GM12878 (cell line): ENCODE measurements around the gene SACM1L. TPM values are rescaled to one million over a fixed set of nuclear protein-coding genes. Genes with fewer than 3 reads are reported as not detected.
"Not testable (repeated sequence)": the region's sequence is repeated elsewhere in the genome, so short reads cannot be mapped to it uniquely, and the experiment has no call there.

ENCODE experiments used
- ATAC-seq: fragments of 200-7000 bp; cut with Tn5 transposase; 3 replicates; pipeline ENCODE4 v1.9.1; 2020; ENCODE audit warnings: mild to moderate bottlenecking, moderate library complexity
- BruUV-seq: library from RNA; stranded (reverse); fragments of 400-500 nt; replicated peaks from 2 replicates; lab custom pipeline; 2021; lab: Mats Ljungman, UMichigan
- CTCF ChIA-PET: fragments of 300-600 bp; sonication (Branson Sonifier 250); formaldehyde crosslinking; extraction: SDS; loops from one replicate; lab custom pipeline; 2021; ENCODE audit warnings: inconsistent platforms; lab: Yijun Ruan, JAX
- POLR2A ChIA-PET: fragments of 350-600 bp; formaldehyde crosslinking; extraction: SDS; loops from one replicate; lab custom pipeline; 2021; ENCODE audit warnings: inconsistent platforms; lab: Charles Lee
- RAD21 ChIA-PET: fragments of 300-600 bp; sonication (Branson Sonifier 250); formaldehyde crosslinking; loops from one replicate; lab custom pipeline; 2023; ENCODE audit warnings: antibody characterized with exemption; ENCODE audit not compliant: unreplicated experiment; lab: Charles Lee
- SMC1A ChIA-PET: fragments of 300-600 bp; sonication (Branson Sonifier 250); formaldehyde crosslinking; loops from one replicate; lab custom pipeline; 2023; ENCODE audit not compliant: unreplicated experiment, uncharacterized antibody; lab: Charles Lee
- DNase-seq: peaks from one replicate; pipeline ENCODE4 v3.0.0-alpha.2; 2011; ENCODE audit warnings: low read depth, low spot score
- FAIRE-seq: peaks from 3 replicates; lab custom pipeline; 2011; peaks lifted over from hg19 to GRCh38; lab: Jason Lieb, UNC
- H2AFZ ChIP-seq: 2 replicates; pipeline ENCODE4 v1.6.0; 2011; ENCODE audit warnings: low read depth, low read length, control low read depth; ENCODE audit not compliant: control insufficient read depth
- H3K27ac ChIP-seq: 2 replicates; pipeline ENCODE4 v1.5.1; 2011; ENCODE audit warnings: control low read depth; ENCODE audit not compliant: control insufficient read depth, insufficient read depth
- H3K27me3 ChIP-seq, 2 experiments: replicated peaks in 1 of 2; 2 replicates each; pipeline versions ENCODE4 v1.6.0 to v1.6.1; 2011; ENCODE audit warnings: low read length in 1 of 2; ENCODE audit not compliant: control insufficient read depth in 2 of 2, insufficient read depth in 2 of 2
- H3K36me3 ChIP-seq, 2 experiments: 2 replicates each; pipeline ENCODE4 v1.5.1; 2011; ENCODE audit warnings: low read length in 1 of 2; ENCODE audit not compliant: control insufficient read depth in 2 of 2, insufficient read depth in 2 of 2
- H3K4me1 ChIP-seq: 2 replicates; pipeline ENCODE4 v1.6.1; 2011; ENCODE audit warnings: mild to moderate bottlenecking, low read length, moderate library complexity, mixed read lengths; ENCODE audit not compliant: control insufficient read depth, insufficient read depth
- H3K4me2 ChIP-seq: 2 replicates; pipeline ENCODE4 v1.6.0; 2011; ENCODE audit warnings: control low read depth; ENCODE audit not compliant: control insufficient read depth, insufficient read depth
- H3K4me3 ChIP-seq: fragments of 200-600 bp; sonication (generic); 2 replicates; pipeline ENCODE4 v1.5.1; 2016
- H3K79me2 ChIP-seq: 2 replicates; pipeline ENCODE4 v1.6.0; 2011; ENCODE audit warnings: low read length; ENCODE audit not compliant: control insufficient read depth, insufficient read depth
- H3K9ac ChIP-seq: 2 replicates; pipeline ENCODE4 v1.8.0; 2011; ENCODE audit warnings: low read length, control low read depth, mixed read lengths; ENCODE audit not compliant: control insufficient read depth, insufficient read depth
- H3K9me3 ChIP-seq: replicated peaks from 3 replicates; pipeline ENCODE4 v1.5.1; 2011; ENCODE audit warnings: mild to moderate bottlenecking, low read length; ENCODE audit not compliant: control insufficient read depth, insufficient read depth
- H4K20me1 ChIP-seq: 2 replicates; pipeline ENCODE4 v1.6.0; 2011; ENCODE audit not compliant: control insufficient read depth, insufficient read depth
- ESRRA ChIP-seq: IDR thresholded peaks from 2 replicates; pipeline ENCODE4 v1.6.1; 2012; ENCODE audit warnings: mild to moderate bottlenecking, low read length, improper control_type of control experiment
- GATAD2B ChIP-seq: fragments of 450-650 bp; conservative IDR thresholded peaks from 2 replicates; pipeline ENCODE4 v1.6.1; 2017; ENCODE audit warnings: low read depth, mild to moderate bottlenecking, moderate library complexity
- WGBS: methylation state at CpG from one replicate; pipeline ENCODE4 v1.1.6; 2016; ENCODE audit warnings: low lambda C conversion rate; ENCODE audit not compliant: insufficient replicate concordance, insufficient coverage; ENCODE audit errors: missing lambda C conversion rate; 5-methylcytosine and 5-hydroxymethylcytosine counted together
- in situ Hi-C: fragments of 300-500 bp; cut with MboI; formaldehyde crosslinking; loops from 9 replicates; pipeline ENCODE4 v1.14.3; 2018; ENCODE audit warnings: mixed read lengths
- intact Hi-C: fragments of 100-400 bp; cut with micrococcal nuclease; formaldehyde crosslinking; loops from one replicate; pipeline ENCODE4 v1.14.2; 2022; ENCODE audit not compliant: unreplicated experiment
- polyA plus RNA-seq, 11 experiments: library from polyadenylated mRNA; depleted of rRNA in 4 of 11; unstranded in 6 of 11; stranded (reverse) in 5 of 11; fragments of >200 nt; fragmentation: Nextera tagmentation in 4 of 11; fragmentation: Illumina TruSeq in 1 of 11; extraction: Ambion mirVana in 4 of 11; extraction: Trizol in 1 of 11; gene quantifications; 1 replicate in 1 of 11; 2 replicates in 10 of 11; pipeline versions ENCODE4 v1.2.1 to v1.2.3, GENCODE V29; 2011 to 2016; ENCODE audit warnings: inconsistent platforms in 2 of 11, missing spikeins in 2 of 11, low read depth in 1 of 11
- total RNA-seq, 4 experiments: library from RNA; depleted of rRNA in 3 of 4; stranded (reverse); fragments of >200 nt in 3 of 4; fragmentation: Illumina TruSeq in 1 of 4; extraction: Trizol in 1 of 4; gene quantifications; 2 replicates each; pipeline versions ENCODE4 v1.2.1 to v1.2.3, GENCODE V29; 2013 to 2021
- TF ChIP-seq, protein P1 (sequence below): fragments of 450-650 bp; IDR thresholded peaks from 2 replicates; pipeline ENCODE4 v1.6.1; 2017; ENCODE audit warnings: borderline replicate concordance

SACM1L gene
- total and polyA plus RNA-seq, 10 of the 15 experiments (the other 5 are each of a cell fraction or from before 2014, with no cell fraction given) = 16.5 to 48.3 (median 28.9) TPM

DNA sequence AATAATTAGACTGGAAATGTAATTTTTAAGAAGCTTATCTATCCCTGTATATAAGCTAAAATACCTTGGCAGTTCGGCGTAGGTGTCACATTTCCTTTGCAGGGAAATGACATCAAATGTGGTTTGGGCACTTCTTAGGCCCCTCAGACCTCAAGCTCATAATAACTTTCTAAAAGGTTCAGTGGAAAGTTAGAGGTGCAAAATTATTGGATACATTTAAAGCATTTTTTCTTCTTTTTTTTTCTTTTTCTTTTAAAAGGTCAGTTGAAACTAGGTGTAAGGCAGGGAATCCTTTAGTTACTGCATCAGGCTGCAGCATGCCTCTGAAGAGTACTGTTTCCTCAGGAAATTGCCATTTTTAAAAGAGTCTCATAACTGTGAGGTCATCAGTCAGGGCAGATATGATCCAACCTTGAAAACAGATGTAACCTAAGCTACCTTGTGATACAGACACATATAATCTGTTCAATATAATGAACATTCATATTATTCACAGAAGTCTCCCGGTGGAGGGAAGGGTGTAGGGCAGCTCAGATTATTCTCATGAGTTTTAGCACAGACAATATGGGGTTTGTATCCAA lies 4.8 kb downstream of the SACM1L start (continued):
- TF ChIP-seq, protein P1, sequence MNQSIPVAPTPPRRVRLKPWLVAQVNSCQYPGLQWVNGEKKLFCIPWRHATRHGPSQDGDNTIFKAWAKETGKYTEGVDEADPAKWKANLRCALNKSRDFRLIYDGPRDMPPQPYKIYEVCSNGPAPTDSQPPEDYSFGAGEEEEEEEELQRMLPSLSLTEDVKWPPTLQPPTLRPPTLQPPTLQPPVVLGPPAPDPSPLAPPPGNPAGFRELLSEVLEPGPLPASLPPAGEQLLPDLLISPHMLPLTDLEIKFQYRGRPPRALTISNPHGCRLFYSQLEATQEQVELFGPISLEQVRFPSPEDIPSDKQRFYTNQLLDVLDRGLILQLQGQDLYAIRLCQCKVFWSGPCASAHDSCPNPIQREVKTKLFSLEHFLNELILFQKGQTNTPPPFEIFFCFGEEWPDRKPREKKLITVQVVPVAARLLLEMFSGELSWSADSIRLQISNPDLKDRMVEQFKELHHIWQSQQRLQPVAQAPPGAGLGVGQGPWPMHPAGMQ = no peak
- TF ChIP-seq GATAD2B = no peak
- no peak for TF ChIP-seq ESRRA
- TF ChIP-seq, all 136 proteins: peak for 15

- WGBS = 63% methylated on average over 4 of the region's 4 CpGs
- H3K4me2 ChIP-seq = peak overlapping the region; percentile 30; the same call in 1 of the 2 replicates
- H3K9me3 ChIP-seq, H3K27me3 ChIP-seq, H2AFZ ChIP-seq, H3K9ac ChIP-seq, H3K4me3 ChIP-seq, H3K36me3 ChIP-seq, BruUV-seq, DNase-seq, FAIRE-seq, in situ Hi-C loops, ATAC-seq, intact Hi-C loops, H4K20me1 ChIP-seq: not testable (repeated sequence)
- peaks cover 75% of the 10 kb centered on the region for H3K79me2 ChIP-seq
- POLR2A ChIA-PET = interaction anchor here (0.9 to 2.4 kb wide), 2 partner anchors 9 to 140 kb away, joined by 5 to 10 read pairs; no protein-coding TSS in a partner anchor
- RAD21 ChIA-PET = interaction anchor here (1.6 to 2.7 kb wide), 3 partner anchors 8 to 235 kb away, joined by 4 to 8 read pairs (median 8); no protein-coding TSS in a partner anchor
- H3K27ac ChIP-seq = peak overlapping the region; percentile 57
- H3K4me1 ChIP-seq = peaks cover 42% of the 10 kb centered on the region
- CTCF ChIA-PET = interaction anchor here (1.0 to 4.0 kb wide), 5 partner anchors 9 to 183 kb away, joined by 3 to 30 read pairs (median 7); no protein-coding TSS in a partner anchor
- SMC1A ChIA-PET = interaction anchor here (0.9 to 2.9 kb wide), 4 partner anchors 8 to 234 kb away, joined by 4 to 28 read pairs (median 4); no protein-coding TSS in a partner anchor
Measured at GRCh38 chr3:45695166-45695565, 6.0 kb downstream of the SACM1L start.
